SK-N-SH treated with all-trans-retinoic acid at 6 μM for 48 hours (cell line): ENCODE results near the gene KCNK10.

Experiments used
- RARB ChIP-seq: fragments of 250-450 bp; sonication (Bioruptor Pico); IDR thresholded peaks from 2 replicates; pipeline ENCODE4 v1.8.0; 2021; ENCODE audit warnings: mild to moderate bottlenecking, moderate library complexity
- TCF4 ChIP-seq: fragments of 250-450 bp; sonication (Bioruptor Pico); IDR thresholded peaks from 2 replicates; pipeline ENCODE4 v1.8.0; 2021; ENCODE audit warnings: mild to moderate bottlenecking, moderate library complexity, borderline replicate concordance
- ZFP3 ChIP-seq: fragments of 250-450 bp; sonication (Bioruptor Pico); IDR thresholded peaks from 2 replicates; pipeline ENCODE4 v1.5.0; 2020; ENCODE audit warnings: mild to moderate bottlenecking, moderate library complexity
- TF ChIP-seq, protein P1 (sequence below): fragments of 250-450 bp; sonication (Bioruptor Pico); IDR thresholded peaks from 2 replicates; pipeline ENCODE4 v1.5.0; 2020; ENCODE audit warnings: mild to moderate bottlenecking, moderate library complexity
- TF ChIP-seq, protein P2 (sequence below): fragments of 250-450 bp; sonication (Bioruptor Pico); IDR thresholded peaks from 2 replicates; pipeline ENCODE4 v1.5.1; 2020; ENCODE audit warnings: low read depth, mild to moderate bottlenecking, moderate library complexity

- no peak for TF ChIP-seq ZFP3 (CRISPR knock-in tag)
- no peak for TF ChIP-seq TCF4 (CRISPR knock-in tag)
- TF ChIP-seq RARB (CRISPR knock-in tag) = no peak
- TF ChIP-seq, protein P1, sequence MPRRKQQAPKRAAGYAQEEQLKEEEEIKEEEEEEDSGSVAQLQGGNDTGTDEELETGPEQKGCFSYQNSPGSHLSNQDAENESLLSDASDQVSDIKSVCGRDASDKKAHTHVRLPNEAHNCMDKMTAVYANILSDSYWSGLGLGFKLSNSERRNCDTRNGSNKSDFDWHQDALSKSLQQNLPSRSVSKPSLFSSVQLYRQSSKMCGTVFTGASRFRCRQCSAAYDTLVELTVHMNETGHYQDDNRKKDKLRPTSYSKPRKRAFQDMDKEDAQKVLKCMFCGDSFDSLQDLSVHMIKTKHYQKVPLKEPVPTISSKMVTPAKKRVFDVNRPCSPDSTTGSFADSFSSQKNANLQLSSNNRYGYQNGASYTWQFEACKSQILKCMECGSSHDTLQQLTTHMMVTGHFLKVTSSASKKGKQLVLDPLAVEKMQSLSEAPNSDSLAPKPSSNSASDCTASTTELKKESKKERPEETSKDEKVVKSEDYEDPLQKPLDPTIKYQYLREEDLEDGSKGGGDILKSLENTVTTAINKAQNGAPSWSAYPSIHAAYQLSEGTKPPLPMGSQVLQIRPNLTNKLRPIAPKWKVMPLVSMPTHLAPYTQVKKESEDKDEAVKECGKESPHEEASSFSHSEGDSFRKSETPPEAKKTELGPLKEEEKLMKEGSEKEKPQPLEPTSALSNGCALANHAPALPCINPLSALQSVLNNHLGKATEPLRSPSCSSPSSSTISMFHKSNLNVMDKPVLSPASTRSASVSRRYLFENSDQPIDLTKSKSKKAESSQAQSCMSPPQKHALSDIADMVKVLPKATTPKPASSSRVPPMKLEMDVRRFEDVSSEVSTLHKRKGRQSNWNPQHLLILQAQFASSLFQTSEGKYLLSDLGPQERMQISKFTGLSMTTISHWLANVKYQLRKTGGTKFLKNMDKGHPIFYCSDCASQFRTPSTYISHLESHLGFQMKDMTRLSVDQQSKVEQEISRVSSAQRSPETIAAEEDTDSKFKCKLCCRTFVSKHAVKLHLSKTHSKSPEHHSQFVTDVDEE (CRISPR knock-in tag) = no peak
- TF ChIP-seq, protein P2, sequence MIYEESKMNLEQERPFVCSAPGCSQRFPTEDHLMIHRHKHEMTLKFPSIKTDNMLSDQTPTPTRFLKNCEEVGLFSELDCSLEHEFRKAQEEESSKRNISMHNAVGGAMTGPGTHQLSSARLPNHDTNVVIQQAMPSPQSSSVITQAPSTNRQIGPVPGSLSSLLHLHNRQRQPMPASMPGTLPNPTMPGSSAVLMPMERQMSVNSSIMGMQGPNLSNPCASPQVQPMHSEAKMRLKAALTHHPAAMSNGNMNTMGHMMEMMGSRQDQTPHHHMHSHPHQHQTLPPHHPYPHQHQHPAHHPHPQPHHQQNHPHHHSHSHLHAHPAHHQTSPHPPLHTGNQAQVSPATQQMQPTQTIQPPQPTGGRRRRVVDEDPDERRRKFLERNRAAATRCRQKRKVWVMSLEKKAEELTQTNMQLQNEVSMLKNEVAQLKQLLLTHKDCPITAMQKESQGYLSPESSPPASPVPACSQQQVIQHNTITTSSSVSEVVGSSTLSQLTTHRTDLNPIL (CRISPR knock-in tag) = no peak
Measured at GRCh38 chr14:88251650-88252049, 71.4 kb downstream of the KCNK10 start.
